Neural cell (in vitro differentiated cells): Measurements from ENCODE around the gene COMP.

Source experiments
- CTCF ChIP-seq: fragments of 450-650 bp; IDR thresholded peaks from 2 replicates; pipeline ENCODE4 v1.5.1; 2014; ENCODE audit warnings: antibody characterized with exemption, mild to moderate bottlenecking, moderate library complexity; ENCODE audit not compliant: poor library complexity, severe bottlenecking
- EP300 ChIP-seq: fragments of 450-650 bp; conservative IDR thresholded peaks from 2 replicates; pipeline ENCODE4 v1.6.1; 2014; ENCODE audit warnings: antibody characterized with exemption, mild to moderate bottlenecking, moderate library complexity; ENCODE audit not compliant: poor library complexity, severe bottlenecking
- EZH2 ChIP-seq: fragments of 200-600, 300-800 bp; shearing (Covaris generic), sonication (generic); IDR thresholded peaks from 2 replicates; pipeline ENCODE4 v1.6.1; 2014; ENCODE audit warnings: antibody characterized with exemption, low read length, borderline replicate concordance, mild to moderate bottlenecking; ENCODE audit not compliant: insufficient read depth, poor library complexity, severe bottlenecking
- POLR2AphosphoS5 ChIP-seq: IDR thresholded peaks from 2 replicates; pipeline ENCODE4 v1.6.1; 2012
- REST ChIP-seq: IDR thresholded peaks from 2 replicates; pipeline ENCODE4 v1.6.1; 2012; ENCODE audit warnings: borderline replicate concordance
- SMC3 ChIP-seq: fragments of 450-650 bp; conservative IDR thresholded peaks from 2 replicates; pipeline ENCODE4 v1.6.1; 2014; ENCODE audit warnings: antibody characterized with exemption, mild to moderate bottlenecking, moderate library complexity; ENCODE audit not compliant: poor library complexity
- TAF1 ChIP-seq: IDR thresholded peaks from 2 replicates; pipeline ENCODE4 v1.6.1; 2012; ENCODE audit warnings: low read depth

GRCh38 chr19:18774107-18774506 is 17.0 kb downstream of the COMP start:
- no peak for TF ChIP-seq CTCF
- no peak for TF ChIP-seq EZH2
- TF ChIP-seq TAF1: no peak
- no peak for TF ChIP-seq EP300
- no peak for TF ChIP-seq POLR2AphosphoS5
- no peak for TF ChIP-seq SMC3
- TF ChIP-seq REST: no peak
